MV-4-11 (cell line): ENCODE measurements around the gene REG1B.

ENCODE experiments used
- DNase-seq: peaks from one replicate; lab custom pipeline; 2025; lab: John Stamatoyannopoulos, UW

Gene REG1B, protein sequence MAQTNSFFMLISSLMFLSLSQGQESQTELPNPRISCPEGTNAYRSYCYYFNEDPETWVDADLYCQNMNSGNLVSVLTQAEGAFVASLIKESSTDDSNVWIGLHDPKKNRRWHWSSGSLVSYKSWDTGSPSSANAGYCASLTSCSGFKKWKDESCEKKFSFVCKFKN

DNA sequence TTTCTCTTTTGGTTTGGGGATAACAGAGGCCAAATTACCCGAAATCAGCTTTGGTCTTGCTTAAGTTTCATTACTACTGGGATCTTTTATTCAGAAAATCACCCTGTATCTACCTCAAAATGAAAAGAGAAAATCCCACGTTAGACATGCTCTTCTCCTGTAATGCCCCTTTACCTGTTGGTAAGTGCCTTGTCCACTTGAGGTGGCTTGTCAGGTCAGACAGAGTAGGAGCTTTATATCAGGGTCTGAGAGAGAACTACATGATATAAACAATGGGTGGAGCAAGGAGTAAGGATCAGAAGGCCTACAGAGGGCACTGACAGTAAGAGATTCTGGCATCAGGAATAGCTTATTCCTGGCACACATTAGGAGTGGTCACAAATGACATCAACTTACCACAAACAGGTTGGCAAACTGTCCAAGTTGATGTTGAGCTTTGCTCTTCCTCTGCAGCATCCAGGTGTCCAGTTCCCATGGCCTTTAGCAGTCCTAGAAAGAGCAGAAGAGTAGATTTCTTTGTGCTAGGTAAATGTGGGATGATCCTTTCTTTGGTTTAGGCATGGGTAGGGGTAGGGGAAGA is at the start of gene REG1B:
Gene REG1B, minus strand, starts transcription at position 209 of the 580 bp plus-strand sequence. CDS start 381 bp downstream, outside the sequence.
- no peak for DNase-seq

DNA sequence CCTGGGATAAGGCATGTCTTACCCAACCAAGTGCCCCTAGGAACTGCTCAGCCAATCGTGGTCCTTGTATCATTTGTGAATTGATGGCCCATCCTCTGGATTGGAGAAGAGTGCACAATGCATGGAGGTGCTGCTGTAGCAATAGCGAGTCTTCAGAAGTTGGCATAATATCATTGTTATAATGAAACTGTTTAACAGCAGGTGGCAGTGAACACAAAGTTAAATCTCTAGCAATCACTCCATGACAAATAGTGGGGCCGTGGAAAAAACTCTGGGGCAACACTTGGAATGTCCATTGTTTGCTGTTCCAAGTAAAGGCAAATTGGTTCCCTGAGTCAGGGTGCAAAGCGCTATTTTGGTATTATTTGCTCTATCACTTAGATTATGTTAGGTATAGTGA is 43.9 kb upstream of the REG1B start:
- DNase-seq = no peak

DNA sequence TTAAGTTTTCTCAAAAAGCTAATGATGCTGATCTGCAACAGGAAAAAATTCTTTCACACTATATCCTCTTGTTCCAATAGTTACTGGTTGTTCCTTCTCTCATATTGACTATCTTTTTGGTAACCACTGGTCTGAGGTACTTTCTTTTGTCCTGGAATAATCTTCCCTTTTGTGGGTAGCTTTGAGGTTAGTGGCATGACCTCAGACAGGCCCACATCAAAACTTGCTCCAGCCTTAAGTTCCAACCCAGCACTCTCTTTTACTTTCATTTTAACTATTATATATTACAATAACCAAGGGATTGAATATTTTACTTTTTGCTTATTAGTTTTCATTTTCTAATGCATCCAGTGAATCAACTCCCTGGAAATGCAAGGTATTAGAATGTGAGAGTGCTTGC is 42.0 kb upstream of the REG1B start:
- peak; percentile 44 for DNase-seq

DNA sequence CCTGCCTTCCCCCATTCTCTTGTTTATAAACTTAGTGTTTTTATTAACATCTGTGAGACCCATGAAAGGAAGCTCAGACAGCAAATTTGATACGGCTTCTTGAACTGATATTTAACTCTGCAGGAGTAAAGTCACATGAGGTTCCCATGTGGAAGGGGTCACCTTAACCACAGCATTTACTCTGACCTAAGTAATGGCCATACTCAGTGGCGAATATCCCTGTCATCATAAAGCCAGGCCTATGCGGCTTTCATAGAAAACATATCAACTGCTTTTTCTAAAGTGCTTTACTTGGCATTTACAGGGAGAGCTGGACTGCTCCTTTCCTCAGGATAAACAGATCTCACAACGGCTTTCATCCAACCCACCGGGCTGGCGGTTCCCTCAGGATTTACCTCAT is 41.5 kb upstream of the REG1B start:
- DNase-seq = no peak

DNA sequence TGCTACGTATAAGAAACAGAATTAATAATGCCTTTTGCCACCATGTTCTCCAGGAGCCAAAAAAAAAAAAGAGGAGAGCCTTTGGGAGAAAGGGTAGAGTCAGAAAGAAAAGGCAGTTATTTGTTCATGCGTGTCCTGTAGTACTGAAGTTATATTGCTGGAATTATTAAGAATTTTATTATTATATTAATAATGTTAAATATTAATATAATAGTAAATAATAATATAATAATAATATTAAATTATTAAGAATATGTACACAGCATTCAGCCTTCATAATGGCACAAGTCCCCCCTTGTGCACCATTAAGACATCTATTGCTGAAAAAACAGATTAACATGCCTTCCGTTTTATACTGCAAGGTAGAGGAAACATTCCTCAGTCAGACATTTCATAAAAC is 40.6 kb upstream of the REG1B start:
- DNase-seq = no peak

DNA sequence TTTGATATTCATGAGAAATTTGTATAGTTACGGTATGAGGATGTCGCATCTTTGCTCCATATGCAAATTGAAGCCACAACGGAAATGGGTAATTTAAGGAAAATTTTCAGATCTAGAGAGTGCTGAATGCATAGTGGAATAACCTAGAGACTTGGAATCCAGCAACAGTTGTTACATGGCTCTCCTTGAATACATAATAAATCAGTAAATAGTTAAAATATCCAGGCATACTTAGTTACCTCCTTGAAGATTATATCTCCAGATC is 37.9 kb upstream of the REG1B start:
- DNase-seq = no peak

DNA sequence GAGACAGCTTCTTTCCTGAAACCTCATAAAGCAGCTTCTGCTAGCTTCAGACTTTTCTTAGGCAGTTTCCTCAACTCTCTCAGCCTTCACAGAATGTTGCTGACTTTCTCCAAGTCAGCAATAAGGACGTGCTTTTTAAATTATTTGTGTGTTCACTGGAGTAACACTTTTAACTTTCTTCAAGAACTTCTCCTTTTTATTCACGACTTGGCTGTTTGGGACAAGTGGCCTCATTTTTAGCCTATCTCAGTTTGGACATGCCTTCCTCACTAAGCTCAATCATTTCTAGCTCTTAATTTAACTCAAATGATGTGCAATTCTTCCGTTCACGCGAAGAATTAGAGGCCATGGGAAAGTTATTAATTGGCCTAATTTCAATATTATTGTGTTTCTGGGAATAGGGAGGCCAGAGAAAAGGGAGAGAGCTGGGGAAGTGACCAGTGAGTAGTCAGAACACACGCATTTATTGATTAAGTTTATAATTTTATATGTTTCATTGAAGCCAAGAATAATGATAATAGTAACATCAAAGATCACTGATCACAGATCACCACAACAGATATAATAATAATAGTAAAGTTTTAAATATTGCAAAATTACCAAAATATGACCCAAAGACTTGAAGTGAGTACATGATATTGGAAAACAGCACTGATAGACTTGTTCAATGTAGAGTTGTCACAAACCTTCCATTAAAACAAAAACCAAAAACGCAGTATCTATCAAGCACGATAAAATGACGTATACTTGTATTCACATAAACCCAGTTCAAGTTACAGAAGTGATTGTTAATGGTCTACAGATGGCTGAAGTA is 37.3 kb upstream of the REG1B start:
- DNase-seq = peak; percentile 2

DNA sequence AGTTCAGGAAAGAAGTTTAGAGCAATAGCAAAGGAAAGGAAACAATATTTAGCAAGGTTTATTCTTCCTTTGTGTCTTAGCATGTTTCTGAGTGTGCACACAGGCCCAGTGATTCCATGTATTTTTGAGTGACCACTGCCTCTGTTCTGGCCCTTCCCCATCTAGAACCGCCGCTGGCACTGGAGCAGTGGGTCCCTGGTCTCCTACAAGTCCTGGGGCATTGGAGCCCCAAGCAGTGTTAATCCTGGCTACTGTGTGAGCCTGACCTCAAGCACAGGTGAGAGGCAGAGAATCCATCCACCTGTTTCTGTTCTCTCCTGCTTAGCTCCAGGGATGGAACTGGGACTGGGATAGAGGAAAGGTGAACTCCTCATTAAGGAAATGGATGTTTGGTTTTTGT is 34.9 kb upstream of the REG1B start:
- DNase-seq = no peak

DNA sequence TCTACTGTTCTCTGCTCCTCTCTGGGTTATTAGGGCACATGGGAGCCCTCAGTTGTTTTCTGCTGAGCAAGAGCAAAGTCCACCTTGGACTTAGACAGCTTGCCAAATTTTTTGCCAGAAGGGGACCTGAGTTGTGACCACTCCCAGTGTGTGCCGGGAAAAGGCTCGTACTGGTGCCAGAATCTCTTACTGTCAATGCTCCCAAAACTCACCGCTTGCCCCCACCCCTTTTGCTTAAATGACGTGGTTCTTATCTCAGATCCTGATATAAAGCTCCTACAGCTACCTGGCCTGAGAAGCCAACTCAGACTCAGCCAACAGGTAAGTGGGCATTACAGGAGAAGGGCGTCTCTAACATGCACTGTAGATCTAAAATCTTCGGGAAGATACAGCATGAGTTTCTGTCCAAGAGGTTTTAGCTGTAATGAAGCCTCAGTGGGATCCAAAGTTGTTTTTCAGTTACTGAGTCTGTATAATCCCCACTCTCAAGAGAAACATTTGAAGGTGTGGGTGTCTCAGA is 32.5 kb upstream of the REG1B start, which contains the start of gene REG1A:
Gene REG1A, plus strand, starts transcription at position 295 of the 520 bp plus-strand sequence. CDS start 374 bp downstream, outside the sequence.
- DNase-seq = no peak

DNA sequence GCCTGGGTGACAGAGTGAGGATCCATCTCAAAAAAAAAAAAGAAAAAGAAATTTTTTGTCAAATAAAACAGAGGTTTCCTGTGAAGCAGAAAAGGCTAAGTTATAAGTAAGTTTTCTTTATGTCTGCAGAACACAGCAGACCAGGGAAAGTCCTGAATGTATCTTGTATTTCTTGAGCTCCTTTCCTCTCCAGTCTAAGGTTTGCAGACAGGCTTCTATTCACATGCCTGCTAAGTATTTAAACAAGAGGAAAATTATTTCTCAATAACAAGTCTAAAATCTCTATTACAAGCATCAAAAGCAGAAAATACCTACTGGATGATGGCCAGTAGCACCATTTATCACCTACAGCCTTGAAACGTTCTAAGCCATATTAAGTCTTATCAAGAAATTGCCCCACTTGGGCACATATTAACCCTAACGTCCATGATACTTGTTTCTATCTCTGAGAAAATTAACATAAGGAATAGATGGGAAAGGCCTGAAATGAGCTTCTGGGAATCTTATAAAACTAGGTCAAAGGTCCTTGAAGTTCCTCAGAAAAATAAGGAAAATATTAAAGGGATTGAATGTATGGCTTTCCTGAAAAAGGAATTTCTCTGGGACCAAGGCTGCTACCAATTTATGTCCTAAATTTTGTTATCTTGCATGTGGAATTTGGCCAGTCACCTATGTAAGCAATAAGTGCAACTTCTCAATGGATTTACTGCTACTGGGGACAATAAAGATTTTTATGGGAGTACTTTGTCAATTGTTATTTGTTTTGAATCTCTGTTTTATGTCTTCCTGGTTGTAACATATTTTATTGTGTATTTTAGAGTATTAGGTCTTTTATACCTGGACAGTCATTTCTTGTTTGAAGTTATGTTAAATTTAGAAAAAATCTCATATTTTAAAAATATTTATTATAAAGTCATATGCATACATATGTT is 29.5 kb upstream of the REG1B start:
- no peak for DNase-seq

DNA sequence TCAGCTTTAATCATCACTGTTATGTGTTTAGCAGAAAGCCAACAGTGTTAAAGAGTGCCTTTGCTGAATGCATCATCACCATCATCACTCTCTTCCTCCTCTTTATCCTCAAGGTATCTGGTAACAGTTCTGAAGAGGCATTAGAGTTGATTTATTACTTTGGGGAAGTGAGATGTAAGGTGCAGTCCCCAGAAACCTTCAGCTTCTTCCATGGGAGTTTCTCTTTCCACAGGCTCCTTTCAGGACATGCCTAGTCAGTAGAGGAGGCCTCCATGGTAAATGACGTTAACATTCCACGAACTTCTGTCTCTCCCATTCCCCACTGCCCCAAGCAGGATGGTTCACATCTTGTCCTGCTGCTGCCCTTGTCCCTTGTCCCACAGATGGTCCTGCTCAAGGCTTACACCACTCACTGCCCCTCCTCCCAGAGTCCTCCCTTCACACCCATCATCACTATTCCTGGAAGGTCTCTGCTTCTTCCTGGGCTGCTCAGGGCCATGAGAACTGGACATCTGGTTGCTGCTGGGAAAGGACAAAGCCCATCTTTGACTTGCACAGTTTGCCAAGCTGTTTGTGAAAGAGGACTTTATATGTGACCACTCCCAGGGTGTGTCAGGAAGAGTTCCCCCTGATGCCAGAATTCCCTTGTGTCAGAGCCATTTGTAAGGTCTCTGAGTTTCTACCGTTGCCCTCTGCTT is 27.2 kb upstream of the REG1B start:
- DNase-seq = no peak

DNA sequence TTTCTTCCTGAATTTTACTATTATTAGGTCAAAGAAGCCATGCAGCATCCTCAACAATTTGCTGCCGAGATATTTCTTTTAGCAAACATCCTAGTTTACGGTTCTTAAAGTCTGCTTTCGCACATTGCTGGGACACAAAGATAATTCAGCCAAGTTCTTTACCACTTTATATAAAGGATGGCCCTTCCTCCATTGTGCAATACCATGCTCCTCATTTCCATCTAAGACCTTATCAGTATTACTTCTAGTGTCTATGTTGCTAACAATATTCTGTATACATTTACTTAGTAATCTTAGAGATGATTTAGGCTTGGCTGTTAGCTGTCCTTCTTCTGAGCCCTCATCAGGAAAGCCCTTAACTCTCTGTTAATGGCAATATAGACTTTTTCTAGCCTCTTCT is 24.5 kb upstream of the REG1B start:
- no peak for DNase-seq

DNA sequence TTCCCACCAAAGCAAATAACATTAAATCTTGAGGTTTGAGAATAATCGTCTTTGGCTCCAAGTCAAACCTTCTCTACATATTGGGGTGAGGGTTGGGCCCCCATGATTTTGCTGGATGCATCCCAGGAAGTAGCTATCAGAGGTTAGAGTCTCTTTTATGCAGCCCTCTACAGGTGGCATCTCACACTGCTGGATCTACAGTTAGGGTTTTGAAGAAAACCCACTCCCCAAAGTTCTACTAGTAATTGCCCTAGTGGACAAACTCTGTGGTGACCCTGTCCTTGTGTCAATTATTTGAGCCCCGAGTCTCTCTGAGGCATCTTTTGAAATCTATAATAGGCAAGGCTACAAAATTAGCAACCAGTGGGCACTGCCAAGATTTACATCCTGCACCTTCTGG is 17.5 kb upstream of the REG1B start:
- no peak for DNase-seq

DNA sequence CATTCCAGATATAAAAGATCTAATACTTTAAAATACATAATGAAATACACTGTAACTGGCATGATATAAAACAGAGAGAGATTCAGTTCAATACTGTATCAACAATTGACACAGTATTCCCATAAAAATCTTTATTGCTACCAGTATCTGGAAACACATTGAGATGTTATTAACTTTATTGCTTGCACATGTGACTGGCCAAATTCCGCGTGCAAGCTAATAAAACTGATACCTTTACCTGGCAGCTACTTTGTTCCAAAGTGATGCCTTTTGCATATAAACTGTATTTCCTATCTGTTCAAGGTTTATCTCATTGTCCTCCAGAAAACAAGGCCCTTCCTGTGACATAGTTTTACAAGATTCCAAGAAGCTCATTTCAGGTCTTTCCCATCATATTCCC is 15.4 kb upstream of the REG1B start:
- no peak for DNase-seq

DNA sequence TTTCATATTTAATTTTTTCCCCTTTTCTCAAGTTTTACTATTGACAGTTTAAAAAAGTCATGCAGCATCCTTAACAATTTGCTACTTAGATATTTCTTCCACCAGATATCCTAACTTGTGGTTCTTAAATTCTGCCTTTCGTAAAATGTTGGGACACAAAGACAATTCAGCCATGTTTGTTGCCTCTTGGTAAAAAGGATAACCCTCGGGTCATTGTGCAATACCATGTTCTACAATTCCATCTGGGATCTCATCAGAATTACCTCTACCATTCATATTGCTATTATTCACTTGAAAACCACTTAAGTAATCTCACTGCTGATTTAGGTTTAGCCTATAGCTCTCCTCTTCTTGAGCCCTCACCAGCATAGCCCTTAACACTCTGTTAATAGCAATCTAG is 13.2 kb upstream of the REG1B start:
- no peak for DNase-seq

DNA sequence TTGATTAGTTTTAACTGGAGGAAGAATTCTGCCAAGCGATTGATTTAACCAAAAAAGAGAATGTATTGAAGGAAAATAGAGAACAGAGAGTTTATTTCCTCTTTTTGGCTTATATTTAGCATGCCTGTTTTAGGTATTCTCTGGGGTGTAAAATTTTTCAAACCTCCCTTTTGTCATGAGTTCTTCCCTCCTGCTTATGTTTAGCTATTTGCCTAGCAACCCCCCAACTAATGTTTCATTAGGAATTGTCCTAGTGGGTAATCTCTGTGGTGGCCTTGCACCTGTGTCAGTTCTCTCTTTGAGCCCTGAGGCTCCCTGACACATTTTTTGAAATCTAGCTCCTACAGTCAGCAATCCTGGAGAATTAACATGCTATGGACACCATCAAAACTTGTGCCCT is 12.5 kb upstream of the REG1B start:
- peak; percentile 26 for DNase-seq

DNA sequence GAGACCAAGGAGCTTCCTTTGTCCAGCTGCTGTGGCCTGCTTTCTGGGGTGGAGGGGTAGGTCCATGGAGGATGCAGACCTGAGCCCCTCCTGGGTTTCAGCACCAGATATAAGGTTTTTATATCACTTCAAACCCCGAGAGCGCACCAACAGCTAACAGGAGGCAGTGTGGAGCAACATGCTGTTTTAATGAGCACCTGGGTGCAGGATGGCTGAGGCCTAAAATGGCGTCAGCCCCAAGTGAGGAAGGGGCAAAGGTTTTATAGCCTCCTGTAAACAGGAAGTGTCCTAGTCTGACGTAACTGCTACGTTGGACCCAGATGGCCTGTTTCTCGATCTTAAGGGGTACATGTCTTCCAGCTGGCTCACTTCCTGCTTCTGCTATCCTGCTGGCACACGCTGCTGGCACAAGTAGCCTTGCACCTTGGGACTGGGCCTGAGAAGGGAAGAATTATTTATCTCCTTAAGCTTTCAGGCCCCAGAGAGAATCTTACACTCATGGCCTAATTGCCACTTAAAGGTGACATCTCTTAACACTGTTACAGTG is 11.4 kb upstream of the REG1B start:
- peak; percentile 20 for DNase-seq

DNA sequence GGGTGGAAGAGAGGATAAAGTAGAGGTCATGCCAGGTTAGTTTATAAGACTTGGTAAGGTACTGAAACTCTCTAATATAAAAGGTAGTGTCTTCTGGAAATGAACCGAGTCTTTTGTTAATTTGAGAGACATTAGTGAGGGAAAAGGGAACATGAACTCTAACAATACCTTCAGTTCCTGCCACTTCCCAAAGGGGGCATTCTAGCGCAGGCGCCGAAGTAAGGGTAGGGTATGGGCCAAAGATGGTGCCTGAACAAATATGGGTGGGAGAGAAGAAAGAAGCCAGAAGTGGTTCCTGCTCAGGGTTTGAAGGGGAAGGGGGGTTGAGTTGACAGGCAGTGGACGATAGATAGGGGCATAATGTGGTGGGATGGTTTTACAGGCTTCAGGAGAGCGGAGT is 10.1 kb upstream of the REG1B start:
- no peak for DNase-seq

DNA sequence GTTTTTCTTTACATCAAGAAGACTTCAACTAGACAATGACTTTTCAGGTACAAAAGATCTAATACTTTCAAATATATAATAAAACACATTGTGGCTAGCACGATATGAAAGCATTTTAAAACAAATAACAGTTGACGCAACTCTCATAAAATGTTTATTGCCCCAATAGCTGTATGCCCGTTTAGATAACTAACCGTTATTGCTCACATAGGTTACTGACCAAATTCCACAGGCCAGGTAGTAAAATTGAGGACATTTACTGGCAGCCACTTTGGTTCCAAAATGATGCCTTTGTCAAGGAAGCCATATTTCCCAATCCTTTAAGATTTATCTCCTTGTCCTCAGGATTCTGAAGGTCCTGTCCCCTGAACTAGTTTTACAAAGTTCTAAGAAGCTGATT is 2.9 kb upstream of the REG1B start:
- no peak for DNase-seq

DNA sequence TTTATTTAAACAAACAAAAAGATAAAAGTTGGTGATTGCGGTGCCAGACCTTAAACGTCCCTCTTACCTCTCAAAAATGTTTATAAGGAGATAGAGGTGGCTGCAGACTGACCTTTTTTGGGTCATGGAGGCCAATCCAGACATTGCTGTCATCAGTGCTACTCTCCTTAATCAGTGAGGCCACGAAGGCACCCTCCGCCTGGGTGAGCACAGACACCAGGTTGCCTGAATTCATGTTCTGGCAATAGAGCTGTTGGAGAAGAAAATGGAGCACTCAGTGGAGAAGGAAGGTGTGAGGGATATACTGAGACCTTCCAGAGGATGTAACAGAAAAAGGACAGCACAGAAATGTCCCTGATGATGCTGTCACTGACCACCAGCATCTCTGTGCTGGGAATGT is 1.5 kb downstream of the REG1B start:
- DNase-seq = no peak

DNA sequence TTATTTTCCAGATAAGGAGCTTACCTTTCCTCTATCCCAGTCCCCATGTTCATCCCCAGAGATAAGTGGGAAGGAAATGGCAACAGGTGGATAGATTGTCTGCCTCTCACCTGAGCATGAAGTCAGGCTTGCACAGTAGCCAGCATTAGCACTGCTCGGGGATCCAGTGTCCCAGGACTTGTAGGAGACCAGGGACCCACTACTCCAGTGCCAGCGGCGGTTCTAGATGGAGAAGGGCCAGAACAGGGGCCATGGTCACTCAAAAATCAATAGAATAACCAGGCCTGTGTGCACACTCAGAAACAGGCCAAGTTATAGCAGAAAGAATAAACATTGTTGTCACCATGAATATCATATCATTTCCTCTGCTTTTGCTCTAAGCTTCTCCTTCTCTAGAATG is 2.4 kb downstream of the REG1B start:
- no peak for DNase-seq
